MG63 (cell line): ENCODE results near the gene CHI3L2. TPM values are rescaled to one million over a fixed set of nuclear protein-coding genes. Genes with fewer than 3 reads are reported as not detected.
"Not testable (repeated sequence)": the region's sequence is repeated elsewhere in the genome, so short reads cannot be mapped to it uniquely, and the experiment has no call there.

Experiments
- DNase-seq: peaks from one replicate; pipeline ENCODE4 v3.0.0-alpha.2; 2020
- H3K27me3 ChIP-seq: fragments of 250-450 bp; sonication (Bioruptor Pico); 2 replicates; pipeline ENCODE4 v1.5.1; 2020; ENCODE audit warnings: mild to moderate bottlenecking, moderate library complexity
- H3K36me3 ChIP-seq: fragments of 250-450 bp; sonication (Bioruptor Pico); 2 replicates; pipeline ENCODE4 v1.5.1; 2020; ENCODE audit warnings: mild to moderate bottlenecking, moderate library complexity
- H3K4me3 ChIP-seq: fragments of 250-450 bp; sonication (Bioruptor Pico); 2 replicates; pipeline ENCODE4 v1.5.1; 2020; ENCODE audit warnings: mild to moderate bottlenecking, moderate library complexity
- H3K9me3 ChIP-seq: fragments of 250-450 bp; sonication (Bioruptor Pico); 2 replicates; pipeline ENCODE4 v1.5.1; 2020; ENCODE audit warnings: mild to moderate bottlenecking, moderate library complexity
- total RNA-seq: library from RNA; depleted of rRNA; stranded (reverse); fragments of >200 nt; shearing (Covaris generic); gene quantifications from 2 replicates; pipeline ENCODE4 v1.2.3, GENCODE V29; 2014; ENCODE audit warnings: low replicate concordance

Gene CHI3L2
- total RNA-seq, 1 experiment from 2014 or later = 3.2 TPM

GRCh38 chr1:111214074-111214801, 13.3 kb upstream of the CHI3L2 start:
- no peak overlapping the region for H3K4me3 ChIP-seq
- H3K9me3 ChIP-seq = no peaks in the 10 kb centered on the region
- no peak for DNase-seq
- H3K36me3 ChIP-seq = no peaks in the 10 kb centered on the region
- H3K27me3 ChIP-seq = peaks cover 11% of the 10 kb centered on the region; the same call in 1 of the 2 replicates

GRCh38 chr1:111214884-111215283, 12.6 kb upstream of the CHI3L2 start:
- no peak for DNase-seq
- no peak overlapping the region for H3K4me3 ChIP-seq
- peaks cover 8% of the 10 kb centered on the region; the same call in 1 of the 2 replicates for H3K27me3 ChIP-seq
- no peaks in the 10 kb centered on the region for H3K9me3 ChIP-seq
- H3K36me3 ChIP-seq = no peaks in the 10 kb centered on the region

GRCh38 chr1:111215285-111215684, 12.2 kb upstream of the CHI3L2 start:
- not testable (repeated sequence) for H3K9me3 ChIP-seq, H3K4me3 ChIP-seq, H3K36me3 ChIP-seq, H3K27me3 ChIP-seq, DNase-seq

GRCh38 chr1:111216751-111217150, 10.8 kb upstream of the CHI3L2 start:
- Histone ChIP-seq H3K4me3 (no peak overlapping the region), H3K9me3 (no peaks in the 10 kb centered on the region), H3K27me3 (no peaks in the 10 kb centered on the region), H3K36me3 (no peaks in the 10 kb centered on the region)
- no peak for DNase-seq

- no peak overlapping the region for H3K4me3 ChIP-seq
- DNase-seq = no peak
- H3K27me3 ChIP-seq = no peaks in the 10 kb centered on the region
- H3K36me3 ChIP-seq = no peaks in the 10 kb centered on the region
- H3K9me3 ChIP-seq = no peaks in the 10 kb centered on the region
Observed at GRCh38 chr1:111217183-111217910, 10.2 kb upstream of the CHI3L2 start.

GRCh38 chr1:111218701-111219556, 8.6 kb upstream of the CHI3L2 start:
- Histone ChIP-seq H3K9me3 (no peaks in the 10 kb centered on the region), H3K36me3 (no peaks in the 10 kb centered on the region), H3K4me3 (no peak overlapping the region), H3K27me3 (no peaks in the 10 kb centered on the region)
- no peak for DNase-seq

GRCh38 chr1:111219557-111220286, 7.8 kb upstream of the CHI3L2 start:
- no peaks in the 10 kb centered on the region for H3K9me3 ChIP-seq
- no peak for DNase-seq
- no peaks in the 10 kb centered on the region for H3K36me3 ChIP-seq
- H3K27me3 ChIP-seq = no peaks in the 10 kb centered on the region
- H3K4me3 ChIP-seq = no peak overlapping the region

GRCh38 chr1:111220302-111220890, 7.1 kb upstream of the CHI3L2 start:
- Histone ChIP-seq H3K4me3 (no peak overlapping the region), H3K9me3 (no peaks in the 10 kb centered on the region), H3K27me3 (no peaks in the 10 kb centered on the region), H3K36me3 (no peaks in the 10 kb centered on the region)
- DNase-seq = no peak

GRCh38 chr1:111221276-111221632, 6.3 kb upstream of the CHI3L2 start:
- Histone ChIP-seq H3K4me3 (no peak overlapping the region), H3K9me3 (no peaks in the 10 kb centered on the region), H3K36me3 (no peaks in the 10 kb centered on the region), H3K27me3 (no peaks in the 10 kb centered on the region)
- DNase-seq = no peak

GRCh38 chr1:111221633-111222291, 5.8 kb upstream of the CHI3L2 start:
- H3K27me3 ChIP-seq = no peaks in the 10 kb centered on the region
- H3K4me3 ChIP-seq = no peak overlapping the region
- no peak for DNase-seq
- no peaks in the 10 kb centered on the region for H3K36me3 ChIP-seq
- H3K9me3 ChIP-seq = no peaks in the 10 kb centered on the region

- no peaks in the 10 kb centered on the region for H3K27me3 ChIP-seq
- H3K9me3 ChIP-seq = no peaks in the 10 kb centered on the region
- peak; percentile 78 for DNase-seq
- H3K36me3 ChIP-seq = no peaks in the 10 kb centered on the region
- H3K4me3 ChIP-seq = no peak overlapping the region
Observed at GRCh38 chr1:111222308-111223125, 5.0 kb upstream of the CHI3L2 start.

- DNase-seq = no peak
- no peak overlapping the region for H3K4me3 ChIP-seq
- H3K36me3 ChIP-seq = no peaks in the 10 kb centered on the region
- no peaks in the 10 kb centered on the region for H3K9me3 ChIP-seq
- H3K27me3 ChIP-seq = no peaks in the 10 kb centered on the region
Observed at GRCh38 chr1:111223126-111223685, 4.3 kb upstream of the CHI3L2 start.

GRCh38 chr1:111225091-111225490, 2.4 kb upstream of the CHI3L2 start:
- Histone ChIP-seq H3K36me3 (no peaks in the 10 kb centered on the region), H3K4me3 (no peak overlapping the region), H3K27me3 (no peaks in the 10 kb centered on the region), H3K9me3 (no peaks in the 10 kb centered on the region)
- no peak for DNase-seq

GRCh38 chr1:111225717-111226400, 1.7 kb upstream of the CHI3L2 start:
- Histone ChIP-seq H3K36me3 (no peaks in the 10 kb centered on the region), H3K9me3 (no peaks in the 10 kb centered on the region), H3K4me3 (no peak overlapping the region), H3K27me3 (no peaks in the 10 kb centered on the region)
- DNase-seq = no peak
